Activated CD4-positive, alpha-beta memory T cell treated with anti-CD3 and anti-CD28 coated beads for 36 hours (primary cell): ENCODE results near the gene KCNQ4. TPM values are rescaled to one million over a fixed set of nuclear protein-coding genes. Genes with fewer than 3 reads are reported as not detected.
A peak's percentile ranks its signal among the peaks of the same experiment; 100 is the strongest.

Experiments used
- CTCF ChIA-PET: fragments of 350-600 bp; sonication (Branson Sonifier 250); formaldehyde crosslinking; loops from one replicate; lab custom pipeline; 2021; ENCODE audit warnings: antibody characterized with exemption, inconsistent platforms; lab: Charles Lee
- POLR2A ChIA-PET: fragments of 350-600 bp; sonication (Branson Sonifier 250); formaldehyde crosslinking; loops from one replicate; lab custom pipeline; 2021; ENCODE audit warnings: antibody characterized with exemption; lab: Charles Lee
- DNase-seq: peaks from one replicate; pipeline ENCODE4 v3.0.0-alpha.2; 2020
- H3K27ac Mint-ChIP-seq: one replicate; pipeline ENCODE4 v1.8.0; 2021; ENCODE audit warnings: mixed read lengths
- H3K27me3 Mint-ChIP-seq: one replicate; pipeline ENCODE4 v1.8.0; 2021; ENCODE audit warnings: mixed read lengths
- H3K36me3 Mint-ChIP-seq: one replicate; pipeline ENCODE4 v1.8.0; 2021; ENCODE audit warnings: mixed read lengths
- H3K4me1 Mint-ChIP-seq: one replicate; pipeline ENCODE4 v1.8.0; 2021; ENCODE audit warnings: low read depth, mixed read lengths
- H3K4me3 Mint-ChIP-seq: one replicate; pipeline ENCODE4 v1.8.0; 2021; ENCODE audit warnings: mild to moderate bottlenecking, mixed read lengths
- H3K9me3 Mint-ChIP-seq: one replicate; pipeline ENCODE4 v1.8.0; 2021; ENCODE audit warnings: mixed read lengths
- intact Hi-C: fragments of 100-400 bp; cut with micrococcal nuclease; formaldehyde crosslinking; loops from one replicate; pipeline ENCODE4 v1.15.1; 2023
- total RNA-seq, 2 experiments: library from RNA; stranded (reverse); gene quantifications; one replicate each; pipeline ENCODE4 v1.2.3, GENCODE V29; 2021

KCNQ4 gene
- total RNA-seq, 2 experiments from 2014 or later: 0.45 to 0.53 TPM

DNA sequence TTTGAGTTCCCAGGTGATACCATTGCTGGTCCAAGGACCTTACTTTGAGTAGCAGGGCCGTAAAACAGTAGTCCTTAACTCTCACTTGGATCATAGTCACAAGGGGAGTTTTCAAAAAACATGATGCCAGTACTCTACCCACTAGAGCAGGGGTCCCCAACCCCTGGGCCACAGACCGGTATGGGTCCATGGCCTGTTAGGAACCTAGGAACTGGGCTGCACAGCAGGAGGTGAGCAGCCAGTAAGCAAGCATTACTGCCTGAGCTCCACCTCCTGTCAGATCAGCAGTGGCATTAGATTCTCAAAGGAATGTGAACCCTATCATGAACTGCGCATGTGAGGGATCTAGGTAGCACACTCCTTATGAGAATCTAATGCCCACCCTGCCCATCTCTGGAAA, 39.7 kb upstream of the KCNQ4 start:
- no peak overlapping the region for H3K4me3 Mint-ChIP-seq
- ChIA-PET CTCF (interaction anchor here (1.1 kb wide), 1 partner anchor 207 kb away, joined by 3 read pairs; no protein-coding TSS in a partner anchor), POLR2A (no interaction called here)
- peaks cover 55% of the 10 kb centered on the region for H3K4me1 Mint-ChIP-seq
- intact Hi-C loops: loop anchor here (2.0 to 5.0 kb wide), 2 partner anchors 51 to 117 kb away; no protein-coding TSS in a partner anchor
- no peaks in the 10 kb centered on the region for H3K27me3 Mint-ChIP-seq
- peaks cover 44% of the 10 kb centered on the region for H3K36me3 Mint-ChIP-seq
- DNase-seq: no peak
- peak overlapping the region; percentile 34 for H3K27ac Mint-ChIP-seq
- no peaks in the 10 kb centered on the region for H3K9me3 Mint-ChIP-seq

GRCh38 chr1:40745176-40745575, 38.4 kb upstream of the KCNQ4 start:
- intact Hi-C loops: no loop called here
- no peaks in the 10 kb centered on the region for H3K27me3 Mint-ChIP-seq
- H3K9me3 Mint-ChIP-seq: no peaks in the 10 kb centered on the region
- H3K4me1 Mint-ChIP-seq: peaks cover 48% of the 10 kb centered on the region
- peaks cover 36% of the 10 kb centered on the region for H3K36me3 Mint-ChIP-seq
- DNase-seq: no peak
- CTCF ChIA-PET: interaction anchor here (0.8 to 1.3 kb wide), 2 partner anchors 29 to 204 kb away, joined by 3 read pairs; no protein-coding TSS in a partner anchor
- POLR2A ChIA-PET: no interaction called here
- no peak overlapping the region for H3K4me3 Mint-ChIP-seq
- H3K27ac Mint-ChIP-seq: no peak overlapping the region

GRCh38 chr1:40746344-40747090, 37.1 kb upstream of the KCNQ4 start:
- no peak for DNase-seq
- Mint-ChIP-seq H3K27ac (no peak overlapping the region), H3K4me1 (peaks cover 43% of the 10 kb centered on the region), H3K27me3 (no peaks in the 10 kb centered on the region), H3K9me3 (no peaks in the 10 kb centered on the region), H3K36me3 (peaks cover 36% of the 10 kb centered on the region), H3K4me3 (no peak overlapping the region)
- CTCF ChIA-PET: interaction anchor here (1.2 to 1.3 kb wide), 2 partner anchors 28 kb away, joined by 3 read pairs; no protein-coding TSS in a partner anchor
- POLR2A ChIA-PET: interaction anchor here (0.6 kb wide), 1 partner anchor 38 kb away, joined by 4 read pairs; no protein-coding TSS in a partner anchor
- intact Hi-C loops: no loop called here

DNA sequence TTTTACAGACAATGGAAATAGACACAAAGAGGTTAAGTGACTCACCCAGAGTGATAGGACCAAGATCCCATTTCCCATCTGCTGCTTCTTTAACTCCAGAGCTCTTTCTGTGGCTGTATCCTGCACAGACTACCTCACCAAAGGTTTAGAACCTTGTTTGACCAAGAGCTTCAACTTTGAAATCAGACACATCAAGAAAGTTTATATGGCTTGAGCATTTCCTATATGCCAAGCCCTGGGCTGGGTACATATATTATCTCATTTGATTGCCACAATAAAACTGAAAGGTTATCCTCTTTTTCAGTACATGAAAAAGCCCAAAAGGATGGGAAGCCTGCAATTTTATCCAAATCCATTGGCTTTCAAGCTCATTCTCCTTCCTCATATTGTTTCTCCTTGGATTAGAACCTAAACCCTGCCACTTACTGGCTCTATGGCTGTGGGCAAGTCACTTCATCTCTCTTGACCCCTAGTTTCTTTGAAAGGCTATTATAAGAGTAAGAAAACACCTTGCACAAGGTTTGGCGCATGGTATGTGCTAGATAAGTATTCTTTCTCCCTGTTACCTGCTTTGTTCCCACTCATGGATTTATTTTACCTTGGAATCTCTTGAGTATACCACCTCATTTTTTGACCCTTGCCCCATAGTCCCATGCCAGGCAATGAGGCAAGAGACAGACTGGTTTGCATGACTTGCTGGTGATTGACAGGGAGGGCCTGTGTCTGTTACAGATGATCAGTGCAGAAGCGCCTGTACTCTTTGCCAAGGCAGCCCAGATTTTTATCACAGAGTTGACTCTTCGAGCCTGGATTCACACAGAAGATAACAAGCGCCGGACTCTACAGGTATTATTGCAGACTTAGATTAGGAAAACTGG, 34.5 kb upstream of the KCNQ4 start:
- H3K4me1 Mint-ChIP-seq: peaks cover 41% of the 10 kb centered on the region
- H3K36me3 Mint-ChIP-seq: peaks cover 31% of the 10 kb centered on the region
- DNase-seq: no peak
- H3K27me3 Mint-ChIP-seq: no peaks in the 10 kb centered on the region
- H3K4me3 Mint-ChIP-seq: no peak overlapping the region
- POLR2A ChIA-PET: interaction anchor here (0.6 kb wide), 1 partner anchor 122 kb away, joined by 4 read pairs; no protein-coding TSS in a partner anchor
- H3K9me3 Mint-ChIP-seq: no peaks in the 10 kb centered on the region
- intact Hi-C loops: no loop called here
- CTCF ChIA-PET: interaction anchor here (0.9 to 1.1 kb wide), 3 partner anchors 25 to 204 kb away, joined by 3 to 4 read pairs (median 3); no protein-coding TSS in a partner anchor
- H3K27ac Mint-ChIP-seq: no peak overlapping the region

DNA sequence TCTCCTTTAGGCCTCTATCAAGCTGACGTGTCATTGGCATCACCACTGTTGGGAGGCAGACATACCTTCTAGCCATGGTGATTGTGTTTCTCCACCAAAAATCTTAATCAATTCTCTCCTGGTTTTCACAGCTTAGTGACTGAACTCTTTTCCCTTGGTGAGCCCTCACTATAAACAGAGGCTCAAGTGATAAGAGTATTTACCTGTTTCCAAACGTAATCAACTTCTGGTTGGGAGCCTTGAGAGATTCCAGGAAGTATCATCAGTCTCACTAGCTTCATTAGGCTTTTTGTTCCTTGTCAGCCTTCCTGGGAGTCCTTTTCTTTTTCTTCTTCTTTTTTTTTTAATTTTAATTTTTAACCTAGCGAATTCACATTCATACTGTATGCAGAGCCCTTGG, 33.8 kb upstream of the KCNQ4 start:
- CTCF ChIA-PET: interaction anchor here (1.3 kb wide), 1 partner anchor 25 kb away, joined by 6 read pairs; no protein-coding TSS in a partner anchor
- intact Hi-C loops: no loop called here
- H3K9me3 Mint-ChIP-seq: no peaks in the 10 kb centered on the region
- H3K4me1 Mint-ChIP-seq: peaks cover 37% of the 10 kb centered on the region
- DNase-seq: no peak
- no peaks in the 10 kb centered on the region for H3K27me3 Mint-ChIP-seq
- H3K27ac Mint-ChIP-seq: no peak overlapping the region
- POLR2A ChIA-PET: interaction anchor here (0.6 kb wide), 1 partner anchor 122 kb away, joined by 4 read pairs; no protein-coding TSS in a partner anchor
- peaks cover 31% of the 10 kb centered on the region for H3K36me3 Mint-ChIP-seq
- no peak overlapping the region for H3K4me3 Mint-ChIP-seq

- Mint-ChIP-seq H3K27me3 (no peaks in the 10 kb centered on the region), H3K4me1 (peaks cover 35% of the 10 kb centered on the region), H3K9me3 (no peaks in the 10 kb centered on the region), H3K4me3 (no peak overlapping the region), H3K27ac (no peak overlapping the region), H3K36me3 (peaks cover 30% of the 10 kb centered on the region)
- ChIA-PET POLR2A (no interaction called here), CTCF (interaction anchor here (1.3 kb wide), 1 partner anchor 24 kb away, joined by 6 read pairs; no protein-coding TSS in a partner anchor)
- DNase-seq: no peak
- intact Hi-C loops: no loop called here
Observed at GRCh38 chr1:40750451-40750908, 33.1 kb upstream of the KCNQ4 start.

DNA sequence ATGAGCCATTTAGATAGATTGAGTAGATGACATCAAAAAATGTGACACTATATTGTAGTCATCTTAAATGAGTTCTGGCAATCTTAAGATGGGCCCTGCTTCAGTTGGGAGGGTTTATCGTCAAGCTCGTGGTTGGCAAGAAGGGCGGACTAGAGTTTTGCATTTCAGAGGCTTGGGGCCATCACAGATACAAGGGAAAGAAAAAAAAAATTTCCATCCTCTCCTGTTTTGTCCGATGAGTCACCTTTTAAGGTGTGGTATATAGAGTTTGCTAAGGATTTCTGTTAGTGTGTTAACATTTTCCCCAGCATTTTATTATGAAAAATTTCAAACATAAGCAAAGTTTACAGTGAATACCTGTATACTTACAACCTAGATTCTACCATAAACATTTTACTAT, 31.8 kb upstream of the KCNQ4 start:
- no peaks in the 10 kb centered on the region for H3K27me3 Mint-ChIP-seq
- no peaks in the 10 kb centered on the region for H3K9me3 Mint-ChIP-seq
- H3K4me1 Mint-ChIP-seq: peaks cover 26% of the 10 kb centered on the region
- POLR2A ChIA-PET: interaction anchor here (1.8 kb wide), 1 partner anchor 57 kb away, joined by 5 read pairs; no protein-coding TSS in a partner anchor
- CTCF ChIA-PET: interaction anchor here (1.9 kb wide), 1 partner anchor 23 kb away, joined by 8 read pairs; no protein-coding TSS in a partner anchor
- H3K4me3 Mint-ChIP-seq: no peak overlapping the region
- intact Hi-C loops: no loop called here
- no peak overlapping the region for H3K27ac Mint-ChIP-seq
- no peak for DNase-seq
- H3K36me3 Mint-ChIP-seq: peaks cover 32% of the 10 kb centered on the region

DNA sequence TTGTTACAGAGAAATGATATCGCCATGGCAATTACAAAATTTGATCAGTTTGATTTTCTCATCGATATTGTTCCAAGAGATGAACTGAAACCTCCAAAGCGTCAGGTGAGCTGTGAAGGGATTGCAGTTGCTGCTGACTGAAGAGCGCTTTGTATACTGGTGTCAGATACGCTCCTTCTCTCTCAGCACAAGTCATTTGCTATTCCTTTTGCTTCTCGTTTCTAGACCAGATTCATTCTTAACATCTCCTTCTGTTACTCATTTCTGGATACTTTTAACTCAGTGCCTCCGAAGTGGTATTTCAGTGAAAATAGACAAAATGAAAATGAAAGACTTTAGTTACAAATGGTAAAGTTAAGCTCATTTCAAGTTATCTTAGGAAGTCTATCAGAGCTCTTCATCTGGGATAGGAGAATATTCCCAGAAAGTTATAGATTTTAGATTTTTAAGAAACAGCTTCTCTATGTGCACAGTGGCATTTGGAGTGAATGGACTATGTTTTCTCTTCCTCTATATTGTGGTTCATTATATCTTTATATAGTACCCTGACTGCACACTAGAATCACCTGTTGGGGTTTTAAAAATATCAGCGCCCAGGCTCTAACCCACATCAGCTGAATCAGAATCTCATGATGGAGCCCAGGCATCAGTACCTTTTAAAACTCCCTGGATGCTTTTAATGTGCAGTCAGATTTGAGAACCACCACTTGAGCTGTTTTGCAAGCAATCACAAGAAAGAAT, 30.3 kb upstream of the KCNQ4 start:
- CTCF ChIA-PET: interaction anchor here (0.6 to 1.9 kb wide), 5 partner anchors 12 to 237 kb away, joined by 3 to 8 read pairs (median 3); no protein-coding TSS in a partner anchor
- intact Hi-C loops: loop anchor here (1.0 kb wide), 2 partner anchors 11 to 59 kb away; no protein-coding TSS in a partner anchor

DNA sequence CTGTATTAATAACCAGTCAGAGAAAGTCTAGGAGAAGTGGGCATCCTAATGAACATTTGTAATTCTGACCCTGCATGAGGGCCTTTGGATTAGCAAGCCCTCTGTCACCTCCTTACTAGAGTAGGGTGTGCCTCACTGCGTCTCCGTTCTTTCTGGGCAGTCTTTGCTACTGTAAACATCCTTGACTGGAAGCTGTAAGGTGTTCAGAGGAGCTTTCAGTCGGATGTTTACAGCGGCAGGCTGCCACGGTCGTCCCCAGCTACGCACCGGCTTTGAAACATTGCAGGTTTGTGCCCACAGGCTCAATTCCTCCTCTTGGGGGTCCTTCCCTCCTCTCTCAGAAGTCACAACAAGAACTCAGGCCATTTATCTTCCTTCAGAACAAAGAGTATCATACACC, 29.4 kb upstream of the KCNQ4 start:
- intact Hi-C loops: no loop called here
- no peaks in the 10 kb centered on the region for H3K9me3 Mint-ChIP-seq
- no peak overlapping the region for H3K4me3 Mint-ChIP-seq
- ChIA-PET CTCF (interaction anchor here (0.9 to 4.2 kb wide), 2 partner anchors 11 to 19 kb away, joined by 3 to 28 read pairs; no protein-coding TSS in a partner anchor), POLR2A (interaction anchor here (0.9 to 1.3 kb wide), 3 partner anchors 10 to 63 kb away, joined by 3 to 7 read pairs (median 3); partner anchors contain the start of gene NFYC)
- H3K4me1 Mint-ChIP-seq: peaks cover 25% of the 10 kb centered on the region
- H3K27ac Mint-ChIP-seq: no peak overlapping the region
- H3K27me3 Mint-ChIP-seq: no peaks in the 10 kb centered on the region
- DNase-seq: no peak
- peaks cover 35% of the 10 kb centered on the region for H3K36me3 Mint-ChIP-seq

More for the DNA sequence above, 30.3 kb upstream of the KCNQ4 start:
- no peaks in the 10 kb centered on the region for H3K9me3 Mint-ChIP-seq
- H3K4me1 Mint-ChIP-seq: peaks cover 25% of the 10 kb centered on the region
- no peaks in the 10 kb centered on the region for H3K27me3 Mint-ChIP-seq
- H3K4me3 Mint-ChIP-seq: peak overlapping the region; percentile 33
- peaks cover 34% of the 10 kb centered on the region for H3K36me3 Mint-ChIP-seq
- DNase-seq: peak; percentile 27
- POLR2A ChIA-PET: interaction anchor here (0.7 to 1.8 kb wide), 5 partner anchors 11 to 62 kb away, joined by 3 to 7 read pairs (median 3); partner anchors contain the start of gene NFYC
- H3K27ac Mint-ChIP-seq: peak overlapping the region; percentile 82

- no peaks in the 10 kb centered on the region for H3K9me3 Mint-ChIP-seq
- ChIA-PET POLR2A (no interaction called here), CTCF (interaction anchor here (1.3 to 4.2 kb wide), 2 partner anchors 18 to 194 kb away, joined by 3 to 28 read pairs; no protein-coding TSS in a partner anchor)
- peaks cover 42% of the 10 kb centered on the region for H3K36me3 Mint-ChIP-seq
- intact Hi-C loops: no loop called here
- H3K4me1 Mint-ChIP-seq: peaks cover 25% of the 10 kb centered on the region
- H3K4me3 Mint-ChIP-seq: no peak overlapping the region
- H3K27ac Mint-ChIP-seq: no peak overlapping the region
- no peaks in the 10 kb centered on the region for H3K27me3 Mint-ChIP-seq
- DNase-seq: no peak
Observed at GRCh38 chr1:40755067-40755466, 28.5 kb upstream of the KCNQ4 start.
